Fibroblast of mammary gland (primary cell): ENCODE measurements around the gene BTG4.

Experiments
- DNase-seq: peaks from one replicate; pipeline ENCODE4 v3.0.0-alpha.2; 2010; ENCODE audit warnings: low read depth
- H3K4me3 ChIP-seq: 2 replicates; pipeline ENCODE4 v1.5.1; 2011; ENCODE audit warnings: low read depth, mild to moderate bottlenecking, low read length, moderate library complexity; ENCODE audit not compliant: control insufficient read depth
- TF ChIP-seq, protein P1 (sequence below): conservative IDR thresholded peaks from 2 replicates; pipeline ENCODE4 v1.5.1; 2011; ENCODE audit warnings: low read depth, low read length, inconsistent platforms; ENCODE audit not compliant: control insufficient read depth, insufficient read depth

The BTG4 gene

DNA sequence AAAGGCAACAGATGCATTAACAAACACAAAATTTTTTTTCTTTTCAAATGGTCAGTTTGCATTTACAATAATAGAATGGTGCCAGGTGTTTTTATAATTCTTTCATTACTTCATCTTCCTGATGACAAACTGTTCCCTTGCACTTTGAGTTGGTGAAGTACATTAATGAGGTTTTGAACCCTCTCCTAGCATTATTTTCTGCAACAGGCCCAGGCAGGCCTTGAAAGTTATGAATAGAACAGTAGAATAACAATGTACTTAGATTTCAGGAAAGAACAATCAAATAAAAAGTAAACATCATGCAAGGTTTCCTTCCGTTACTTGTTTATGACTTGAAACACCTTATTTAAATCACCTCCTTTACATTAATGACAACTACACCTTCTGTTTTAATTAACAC lies 9.6 kb downstream of the BTG4 start:
- no peak overlapping the region for H3K4me3 ChIP-seq
- DNase-seq = no peak
- TF ChIP-seq, protein P1, sequence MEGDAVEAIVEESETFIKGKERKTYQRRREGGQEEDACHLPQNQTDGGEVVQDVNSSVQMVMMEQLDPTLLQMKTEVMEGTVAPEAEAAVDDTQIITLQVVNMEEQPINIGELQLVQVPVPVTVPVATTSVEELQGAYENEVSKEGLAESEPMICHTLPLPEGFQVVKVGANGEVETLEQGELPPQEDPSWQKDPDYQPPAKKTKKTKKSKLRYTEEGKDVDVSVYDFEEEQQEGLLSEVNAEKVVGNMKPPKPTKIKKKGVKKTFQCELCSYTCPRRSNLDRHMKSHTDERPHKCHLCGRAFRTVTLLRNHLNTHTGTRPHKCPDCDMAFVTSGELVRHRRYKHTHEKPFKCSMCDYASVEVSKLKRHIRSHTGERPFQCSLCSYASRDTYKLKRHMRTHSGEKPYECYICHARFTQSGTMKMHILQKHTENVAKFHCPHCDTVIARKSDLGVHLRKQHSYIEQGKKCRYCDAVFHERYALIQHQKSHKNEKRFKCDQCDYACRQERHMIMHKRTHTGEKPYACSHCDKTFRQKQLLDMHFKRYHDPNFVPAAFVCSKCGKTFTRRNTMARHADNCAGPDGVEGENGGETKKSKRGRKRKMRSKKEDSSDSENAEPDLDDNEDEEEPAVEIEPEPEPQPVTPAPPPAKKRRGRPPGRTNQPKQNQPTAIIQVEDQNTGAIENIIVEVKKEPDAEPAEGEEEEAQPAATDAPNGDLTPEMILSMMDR = no peak

DNA sequence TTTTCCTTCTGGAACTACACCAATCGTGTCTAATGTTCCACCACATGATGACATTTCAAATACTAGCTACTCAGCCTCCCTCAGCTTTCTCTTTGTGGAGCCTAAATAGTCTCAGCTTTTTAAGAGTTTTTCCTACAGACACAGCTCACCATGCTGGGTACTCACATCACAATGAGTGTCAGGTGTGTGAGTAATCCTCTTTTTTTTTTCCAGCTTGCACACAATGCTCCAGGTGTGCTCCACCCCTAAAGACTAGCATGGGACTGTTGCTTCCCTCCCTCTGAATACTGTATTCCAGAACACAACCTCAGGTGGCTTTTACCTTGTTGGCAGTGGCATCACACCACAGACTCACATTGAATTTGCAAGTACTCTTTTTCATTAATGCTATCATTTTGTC lies 11.7 kb downstream of the BTG4 start:
- DNase-seq = no peak
- H3K4me3 ChIP-seq = no peak overlapping the region
- TF ChIP-seq, protein P1 = no peak

DNA sequence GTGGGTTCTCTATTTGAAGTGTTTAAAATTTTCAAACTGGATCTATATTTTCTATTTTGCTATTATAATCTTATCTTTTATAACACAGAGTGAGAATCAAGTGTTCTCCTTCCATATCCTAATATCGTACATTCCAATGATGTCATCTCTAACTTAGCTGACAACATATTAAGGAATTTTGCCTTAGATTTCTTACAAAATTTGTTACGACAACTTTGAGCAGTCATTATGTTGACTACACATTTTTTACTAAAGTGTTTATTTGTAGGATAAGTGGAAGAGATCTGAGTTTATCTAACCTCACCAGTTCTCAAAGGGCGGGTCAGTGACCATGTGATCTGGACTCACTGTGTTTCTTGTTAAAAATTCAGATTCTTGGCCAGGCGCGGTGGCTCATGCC lies 12.7 kb downstream of the BTG4 start:
- no peak overlapping the region for H3K4me3 ChIP-seq
- TF ChIP-seq, protein P1 = no peak
- no peak for DNase-seq

DNA sequence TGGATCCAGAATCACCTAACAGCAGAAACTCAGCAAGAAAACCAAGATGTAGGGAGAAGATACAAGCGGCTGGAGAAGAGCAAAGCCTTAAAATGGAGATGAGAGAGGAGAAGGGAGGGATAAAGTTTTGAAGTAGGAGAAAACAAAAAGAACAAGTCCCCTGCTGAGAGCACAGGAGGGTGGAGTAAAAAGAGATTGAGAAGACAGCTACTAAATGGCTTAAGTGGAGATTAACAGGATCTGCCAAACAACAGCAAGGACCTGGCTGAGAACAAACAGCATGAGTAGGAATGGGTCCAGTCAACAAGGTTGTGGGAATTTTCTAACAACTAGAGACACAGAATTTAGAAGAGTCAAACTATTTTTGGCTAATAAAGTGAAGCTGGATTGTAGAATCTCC lies 18.1 kb downstream of the BTG4 start:
- no peak overlapping the region for H3K4me3 ChIP-seq
- DNase-seq = no peak
- TF ChIP-seq, protein P1 = no peak

DNA sequence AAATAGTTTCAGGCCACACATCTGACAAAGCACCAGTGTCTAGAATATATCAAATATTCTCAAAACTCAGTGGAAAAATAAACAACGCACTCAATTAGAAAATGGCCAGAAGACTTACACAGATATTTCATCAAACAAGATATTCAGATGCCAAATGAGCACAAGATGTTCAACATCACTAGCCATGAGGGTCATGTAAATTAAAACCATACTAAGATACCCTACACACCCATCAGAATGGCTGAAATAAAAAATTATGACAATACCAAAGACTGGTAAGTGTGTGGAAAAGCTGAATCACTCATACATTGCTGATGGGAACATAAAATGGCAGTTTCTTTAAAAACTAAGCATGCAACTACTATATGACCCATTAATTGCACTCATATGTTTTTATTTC lies 21.7 kb downstream of the BTG4 start:
- H3K4me3 ChIP-seq = no peak overlapping the region
- no peak for DNase-seq
- TF ChIP-seq, protein P1 = no peak

DNA sequence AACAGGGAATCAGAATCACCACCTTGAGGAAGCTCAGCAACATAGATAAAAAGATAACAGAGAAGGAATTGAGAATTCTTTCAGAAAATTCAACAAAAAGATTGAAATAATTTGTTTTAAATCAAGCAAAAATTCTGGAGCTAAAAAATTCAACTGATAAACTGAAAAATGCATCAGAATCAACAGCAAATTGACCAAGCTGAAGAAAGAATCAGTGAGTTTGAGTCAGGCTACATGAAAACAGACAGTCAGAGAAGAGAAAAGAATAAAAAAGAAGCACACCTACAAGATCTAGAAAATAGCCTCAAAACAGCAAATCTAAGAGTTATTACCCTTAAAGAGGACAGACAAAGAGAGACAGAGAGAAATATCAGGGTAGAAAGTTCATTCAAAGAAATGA lies 28.8 kb downstream of the BTG4 start:
- no peak for DNase-seq
- TF ChIP-seq, protein P1 = no peak
- H3K4me3 ChIP-seq = no peak overlapping the region

DNA sequence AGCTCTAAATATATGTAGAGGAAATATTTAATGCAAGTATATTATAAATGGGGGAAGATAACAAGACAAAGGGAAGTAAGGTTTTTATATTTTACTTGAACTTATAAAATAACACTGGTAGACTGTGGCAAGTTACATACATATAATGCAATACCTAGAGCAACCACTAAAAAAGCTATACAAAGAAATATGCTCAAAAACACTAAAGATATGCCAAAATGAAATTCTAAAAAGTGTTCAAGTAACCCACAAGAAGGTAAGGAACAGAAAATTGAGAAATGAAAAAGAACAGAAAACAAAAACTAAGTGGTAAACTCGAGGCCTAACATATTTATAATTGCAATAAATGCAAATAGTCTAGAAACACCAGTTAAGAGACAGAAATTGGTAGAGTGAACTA lies 32.5 kb downstream of the BTG4 start:
- no peak for DNase-seq
- TF ChIP-seq, protein P1 = no peak
- no peak overlapping the region for H3K4me3 ChIP-seq
